Femur (tissue), 1 donor: ENCODE data around the gene GRAMD2A.
A peak's percentile ranks its signal among the peaks of the same experiment; 100 is the strongest.

Experiments
- DNase-seq: peaks from one replicate; pipeline ENCODE4 v3.0.0-alpha.2; 2017

The GRAMD2A gene

GRCh38 chr15:72163719-72164118 lies 33.9 kb downstream of the GRAMD2A start:
- DNase-seq, result no peak

- DNase-seq, result no peak
These were observed 35.0 kb downstream of the GRAMD2A start for GRCh38 chr15:72162569-72162968.

GRCh38 chr15:72161361-72162132 lies 36.0 kb downstream of the GRAMD2A start:
- DNase-seq, result no peak

DNA sequence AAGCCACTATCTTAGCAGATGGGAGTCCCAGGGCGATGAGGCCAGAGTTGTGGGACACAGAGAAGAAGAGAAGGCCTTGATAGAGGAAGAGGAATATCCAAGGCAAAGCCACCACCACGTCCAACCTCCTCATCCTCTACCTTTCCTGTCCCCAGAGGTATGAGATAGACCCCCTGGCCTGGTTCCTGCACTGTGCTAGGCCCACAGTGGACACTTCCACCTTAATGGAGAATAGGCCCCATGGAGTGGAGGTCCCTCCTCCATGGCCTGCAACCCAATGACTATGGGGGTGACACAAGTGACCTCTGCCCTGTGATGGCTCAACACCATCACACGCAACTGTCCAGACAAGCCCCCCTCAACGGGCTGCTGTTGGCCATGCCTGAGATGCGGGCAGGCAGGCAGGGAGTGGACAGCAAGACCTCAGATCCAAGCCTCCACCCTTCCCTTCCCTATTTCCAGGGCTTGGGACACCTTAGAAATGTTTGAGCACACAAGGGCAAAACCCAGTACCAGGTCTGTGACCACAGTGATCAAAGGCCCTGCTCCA lies 36.8 kb downstream of the GRAMD2A start:
- no peak for DNase-seq

DNA sequence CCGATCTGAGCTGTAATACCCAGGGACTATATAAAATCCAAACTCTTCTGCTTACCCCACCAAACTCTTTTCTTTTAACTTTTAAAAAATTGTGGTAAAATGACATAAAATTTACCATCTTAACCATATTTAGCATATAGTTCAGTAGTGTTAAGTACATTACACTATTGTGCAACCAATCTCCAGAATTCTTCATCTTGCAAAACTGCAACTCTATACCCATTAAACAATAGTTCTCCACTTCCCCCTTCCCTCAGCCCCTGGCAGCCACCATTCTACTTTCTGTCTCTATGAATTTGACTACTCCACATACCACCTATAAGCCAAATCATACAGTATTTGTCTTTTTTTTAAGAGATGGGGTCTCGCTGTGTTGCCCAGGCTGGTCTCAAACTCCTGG lies 40.7 kb downstream of the GRAMD2A start:
- DNase-seq, result no peak

DNA sequence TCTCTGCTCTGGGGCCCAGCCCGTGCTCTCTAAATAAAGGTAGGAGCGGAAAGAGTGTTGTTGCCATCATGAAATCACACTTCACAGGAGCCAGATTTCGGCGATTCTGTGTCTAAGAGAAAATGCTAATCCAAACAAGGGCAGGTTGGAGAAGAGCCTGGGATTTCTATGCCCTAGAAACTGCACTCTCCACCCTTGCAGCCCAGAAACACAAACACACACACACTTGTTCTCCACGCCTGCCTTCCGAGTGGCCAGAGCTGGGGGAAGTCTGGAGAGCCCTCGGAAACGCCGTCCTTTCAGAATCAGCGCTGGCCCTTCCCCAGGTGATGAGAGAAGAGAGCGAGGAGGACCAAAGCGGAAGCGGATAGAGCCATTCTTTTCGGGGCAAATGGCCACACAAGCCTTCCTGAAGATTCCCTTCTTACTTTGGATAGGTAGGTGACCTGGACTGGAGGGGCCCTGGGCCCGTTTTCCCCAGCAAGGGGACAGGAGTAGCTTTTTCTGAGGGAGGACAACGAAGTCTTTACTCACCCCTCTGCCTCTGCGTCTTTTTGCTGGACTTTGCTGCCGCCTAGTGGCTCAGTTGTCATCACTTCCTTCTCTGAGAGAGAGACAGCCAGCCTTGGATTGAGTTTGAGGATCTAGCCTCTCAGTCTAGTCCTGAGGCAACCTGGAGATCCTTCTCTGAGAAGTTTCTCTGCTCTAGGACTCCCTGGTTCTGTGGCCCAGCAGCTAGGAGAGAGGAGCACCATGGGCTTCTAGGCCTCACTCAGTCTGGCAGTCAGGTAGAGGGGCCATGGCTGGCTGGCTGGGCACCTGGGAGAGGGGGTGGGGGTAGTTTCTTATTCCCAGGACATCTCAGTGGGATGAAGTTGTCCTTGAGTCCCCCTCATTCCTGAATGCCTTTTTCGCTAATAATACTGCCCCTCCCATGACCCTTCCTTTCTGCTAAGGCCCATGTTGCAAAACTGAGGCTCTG lies 41.7 kb downstream of the GRAMD2A start:
- peak; percentile 92 for DNase-seq

DNA sequence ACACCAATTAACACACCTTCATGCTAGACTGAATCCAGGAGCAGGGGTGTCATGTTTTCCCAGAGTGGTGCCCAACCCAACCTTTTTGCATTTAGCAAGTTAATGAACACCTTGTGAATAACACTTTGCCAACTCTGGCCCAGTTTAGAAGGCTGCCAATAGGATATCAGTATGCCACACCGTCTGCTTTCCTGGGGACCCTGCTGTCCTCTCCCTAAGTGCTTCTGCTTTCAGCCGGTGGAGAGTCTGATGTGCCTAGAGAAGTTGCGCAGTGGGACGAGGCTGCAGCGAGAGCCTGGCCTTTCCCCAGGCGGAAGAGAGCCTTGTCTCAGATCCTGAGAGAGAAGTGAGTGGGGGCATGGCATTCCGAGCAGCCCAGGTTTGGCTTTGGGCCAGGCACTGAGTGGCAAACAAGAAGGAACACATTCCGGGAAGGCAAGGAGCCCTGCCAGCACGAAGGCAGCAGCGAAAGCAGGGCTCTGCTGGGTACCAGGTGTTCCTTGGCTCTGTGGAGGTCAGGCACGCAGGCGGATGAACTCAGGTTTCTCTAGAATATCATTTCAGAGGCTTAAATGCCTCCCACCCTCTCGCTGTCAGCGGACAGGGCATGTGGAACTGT lies 42.5 kb downstream of the GRAMD2A start:
- peak; percentile 82 for DNase-seq

DNA sequence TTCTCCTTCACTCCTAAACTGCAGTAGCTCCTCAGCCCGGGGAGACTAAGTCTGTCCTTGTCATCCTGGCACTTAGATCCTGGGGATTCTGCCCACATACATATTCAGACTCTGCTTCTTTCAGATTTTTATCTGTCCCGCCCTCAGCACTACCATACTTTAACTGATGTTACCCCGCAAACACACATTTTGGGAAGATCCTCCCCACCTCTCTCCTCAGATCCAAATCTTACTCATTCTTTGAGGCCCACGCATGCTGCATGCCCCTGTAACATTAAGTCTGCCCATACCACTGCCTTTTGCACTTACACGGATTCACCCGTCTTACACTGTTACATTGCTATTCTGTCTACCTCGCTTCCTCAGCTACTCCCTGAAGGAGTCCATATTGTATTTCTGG lies 43.3 kb downstream of the GRAMD2A start:
- no peak for DNase-seq

DNA sequence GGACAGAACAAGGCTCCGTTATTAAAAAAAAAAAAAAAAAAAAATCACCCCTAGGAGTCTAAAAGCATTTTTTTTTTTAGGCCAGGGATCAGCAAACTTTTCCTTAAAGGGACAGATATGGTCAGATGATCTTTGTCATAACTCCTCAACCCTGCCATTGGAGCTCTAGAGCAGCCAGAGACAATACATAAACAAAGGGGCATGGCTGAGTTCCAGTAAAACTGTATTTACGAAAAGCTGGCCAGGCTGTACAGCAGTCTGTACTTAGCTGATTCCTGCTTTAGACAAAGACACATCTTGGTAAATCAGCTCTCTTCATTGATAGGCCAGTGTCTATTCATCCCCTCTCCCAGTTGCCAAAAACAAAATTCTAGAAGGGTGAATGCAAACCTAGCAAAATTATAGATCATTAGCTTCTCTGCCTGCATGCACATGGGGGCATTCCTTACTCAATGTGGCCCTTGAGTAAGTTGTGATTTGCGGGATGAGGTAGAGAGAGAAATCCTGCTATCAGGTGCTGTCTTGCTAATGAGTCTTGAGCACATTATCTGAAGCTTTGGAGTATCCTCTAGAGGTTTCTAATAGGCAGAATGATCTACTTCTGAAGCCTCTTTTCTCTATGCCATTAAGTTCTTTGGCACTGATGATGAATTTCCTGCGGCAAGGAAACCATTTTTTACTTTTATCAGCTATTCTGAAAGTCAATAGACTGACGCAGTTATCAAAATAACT lies 44.2 kb downstream of the GRAMD2A start:
- no peak for DNase-seq

DNA sequence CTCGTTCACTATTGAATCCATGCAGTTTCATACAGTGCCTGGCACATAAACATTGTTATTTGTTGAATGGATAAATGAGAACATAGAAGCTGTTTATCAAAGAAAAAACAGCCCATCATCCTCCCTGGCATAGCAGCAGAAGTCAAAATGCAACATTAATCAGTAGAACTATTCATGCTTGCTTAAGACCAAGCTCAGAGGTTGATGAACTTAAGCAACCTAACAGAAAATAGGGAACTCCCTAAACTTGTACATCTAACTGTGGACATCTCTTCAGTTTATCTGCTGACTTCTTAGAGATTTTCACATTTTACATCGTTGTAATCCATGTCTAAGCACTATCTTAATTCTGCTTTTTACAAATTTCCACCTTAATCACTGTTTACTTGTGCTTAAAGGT lies 50.2 kb downstream of the GRAMD2A start:
- no peak for DNase-seq

GRCh38 chr15:72146934-72147333 lies 50.7 kb downstream of the GRAMD2A start:
- no peak for DNase-seq

DNA sequence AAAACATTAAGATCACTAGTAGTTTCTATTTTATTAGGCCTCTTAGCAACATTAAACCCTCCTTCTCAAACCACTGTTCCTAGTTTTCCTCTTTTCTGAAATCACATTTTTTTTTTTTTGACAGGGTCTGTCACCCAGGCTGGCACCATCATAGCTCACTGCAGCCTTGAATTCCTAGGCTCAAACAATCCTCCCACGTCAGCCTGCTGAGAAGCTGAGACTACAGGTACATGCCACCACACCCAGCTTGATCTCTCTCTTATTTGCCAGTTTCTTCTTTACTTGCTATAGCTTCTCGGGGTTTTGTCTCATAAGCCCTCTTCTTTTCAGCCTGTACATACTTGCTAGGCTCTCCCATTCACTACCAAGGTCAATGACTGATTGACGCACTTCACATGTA lies 51.4 kb downstream of the GRAMD2A start:
- no peak for DNase-seq

DNA sequence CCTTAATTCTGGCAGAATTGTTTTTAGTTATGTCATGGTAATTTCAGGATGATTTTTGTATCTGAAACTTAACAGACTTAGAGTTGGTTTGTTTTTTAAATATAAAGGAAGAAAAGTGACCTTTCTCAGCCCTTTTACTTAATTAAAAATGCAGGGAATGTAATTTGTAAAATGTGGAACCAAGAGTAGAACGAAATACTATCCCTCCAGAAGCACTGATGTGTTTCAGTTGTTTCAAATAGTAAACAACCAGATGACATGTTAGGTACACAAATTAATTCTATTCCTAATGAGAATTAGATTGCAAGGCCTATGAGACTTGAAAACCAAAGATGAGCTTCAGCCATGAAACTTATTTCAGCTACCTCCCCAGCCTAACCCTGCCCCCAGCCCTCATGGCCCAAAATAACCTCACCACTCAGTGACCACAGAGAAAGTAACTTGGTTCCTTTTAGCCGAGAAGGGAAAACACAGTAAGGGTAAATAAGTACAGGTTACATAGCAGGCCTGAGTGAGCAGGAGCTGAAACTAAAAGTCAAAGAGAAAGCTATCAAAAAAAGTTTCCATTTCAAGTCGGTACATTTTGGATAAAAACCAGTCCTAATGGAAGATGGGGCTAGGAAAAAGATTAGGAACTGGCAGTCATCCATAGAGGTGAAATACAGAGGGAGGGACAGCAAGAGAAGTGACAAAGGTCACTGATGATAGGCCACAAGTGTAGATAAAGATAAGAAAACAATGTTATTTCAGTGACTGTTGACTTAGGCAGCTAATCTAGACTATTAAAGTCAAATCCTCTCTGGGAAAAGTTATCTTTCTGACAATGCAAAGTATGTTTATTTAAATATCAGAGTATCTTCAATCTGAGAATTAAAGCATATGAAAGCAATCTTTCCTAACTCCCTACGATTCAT lies 56.2 kb downstream of the GRAMD2A start:
- DNase-seq, result no peak

DNA sequence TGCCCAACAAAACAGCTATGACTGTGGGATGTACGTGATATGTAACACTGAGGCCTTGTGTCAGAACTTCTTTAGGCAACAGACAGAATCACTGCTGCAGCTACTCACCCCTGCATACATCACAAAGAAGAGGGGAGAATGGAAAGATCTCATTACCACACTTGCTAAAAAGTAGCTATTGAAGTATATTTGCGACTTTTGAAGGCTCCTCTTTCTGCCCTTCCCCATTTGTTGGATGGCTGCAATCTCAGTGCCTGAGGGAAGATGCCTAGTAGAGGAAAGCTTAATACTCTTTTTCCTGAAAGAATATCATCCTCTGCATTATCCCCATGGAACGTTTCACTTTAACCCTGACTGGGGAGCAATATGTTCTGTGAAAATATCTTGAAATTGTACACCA lies 57.5 kb downstream of the GRAMD2A start:
- DNase-seq, result no peak

DNA sequence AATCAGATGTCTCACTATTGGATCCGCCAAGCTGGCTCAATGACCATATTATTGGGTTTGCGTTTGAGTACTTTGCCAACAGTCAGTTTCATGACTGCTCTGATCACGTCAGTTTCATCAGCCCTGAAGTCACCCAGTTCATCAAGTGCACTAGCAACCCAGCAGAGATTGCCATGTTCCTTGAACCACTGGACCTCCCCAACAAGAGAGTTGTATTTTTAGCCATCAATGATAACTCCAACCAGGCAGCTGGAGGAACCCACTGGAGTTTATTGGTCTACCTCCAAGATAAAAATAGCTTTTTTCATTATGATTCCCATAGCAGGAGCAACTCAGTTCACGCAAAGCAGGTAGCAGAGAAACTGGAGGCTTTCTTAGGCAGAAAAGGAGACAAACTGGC lies 57.9 kb downstream of the GRAMD2A start:
- DNase-seq, result no peak

GRCh38 chr15:72136170-72137051 lies 61.2 kb downstream of the GRAMD2A start:
- DNase-seq, result no peak

DNA sequence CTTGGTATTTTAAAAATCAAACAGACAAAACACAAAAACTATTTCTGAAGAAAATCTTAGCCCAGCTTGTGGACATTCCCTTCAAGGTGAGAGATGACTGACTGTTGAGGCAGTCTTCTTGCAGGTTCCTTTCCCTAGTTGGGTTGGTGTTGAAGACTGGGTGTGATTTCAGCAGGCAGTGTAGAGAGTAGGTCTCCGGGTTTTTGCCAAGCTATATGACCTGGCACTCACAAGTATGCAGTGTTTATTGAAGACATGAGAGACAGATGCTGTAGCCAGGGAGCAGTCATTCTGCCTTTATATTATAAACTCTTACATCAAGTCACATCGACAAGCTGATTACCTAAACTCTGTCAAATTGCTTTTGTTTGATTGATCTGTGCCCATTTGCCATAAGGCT lies 61.9 kb downstream of the GRAMD2A start:
- no peak for DNase-seq

- no peak for DNase-seq
These were observed 64.4 kb downstream of the GRAMD2A start for GRCh38 chr15:72133211-72133610.

DNA sequence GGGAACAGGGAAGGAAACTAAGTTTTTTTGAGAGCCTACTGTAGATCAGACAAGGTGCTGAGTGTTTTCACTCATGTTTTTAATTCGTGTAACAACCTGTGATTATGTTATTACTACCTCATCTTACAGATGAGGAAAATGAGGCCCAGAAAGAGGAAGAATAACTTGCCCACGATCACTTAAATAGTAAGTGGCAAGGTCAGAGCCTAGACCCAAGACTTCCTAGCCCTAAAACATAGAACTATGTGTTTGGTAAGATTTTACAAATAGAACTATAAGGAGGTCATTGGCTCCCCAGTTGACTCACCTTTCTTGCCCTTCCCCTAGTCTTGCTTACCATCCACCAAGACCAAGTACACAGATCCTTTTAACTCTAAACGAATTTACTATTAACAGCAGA lies 65.7 kb downstream of the GRAMD2A start:
- DNase-seq, result no peak

GRCh38 chr15:72130272-72130671 lies 67.3 kb downstream of the GRAMD2A start:
- no peak for DNase-seq
